GM21737 (cell line): Measurements from ENCODE around the gene HSPA14.
"Not testable (repeated sequence)": the region's sequence is repeated elsewhere in the genome, so short reads cannot be mapped to it uniquely, and the experiment has no call there.

Experiments
- ATAC-seq: cut with Tn5 transposase; IDR thresholded peaks from one replicate; pipeline ENCODE4 v1.9.1; 2021; ENCODE audit warnings: mild to moderate bottlenecking, moderate library complexity; ENCODE audit not compliant: unreplicated experiment

HSPA14 gene, protein sequence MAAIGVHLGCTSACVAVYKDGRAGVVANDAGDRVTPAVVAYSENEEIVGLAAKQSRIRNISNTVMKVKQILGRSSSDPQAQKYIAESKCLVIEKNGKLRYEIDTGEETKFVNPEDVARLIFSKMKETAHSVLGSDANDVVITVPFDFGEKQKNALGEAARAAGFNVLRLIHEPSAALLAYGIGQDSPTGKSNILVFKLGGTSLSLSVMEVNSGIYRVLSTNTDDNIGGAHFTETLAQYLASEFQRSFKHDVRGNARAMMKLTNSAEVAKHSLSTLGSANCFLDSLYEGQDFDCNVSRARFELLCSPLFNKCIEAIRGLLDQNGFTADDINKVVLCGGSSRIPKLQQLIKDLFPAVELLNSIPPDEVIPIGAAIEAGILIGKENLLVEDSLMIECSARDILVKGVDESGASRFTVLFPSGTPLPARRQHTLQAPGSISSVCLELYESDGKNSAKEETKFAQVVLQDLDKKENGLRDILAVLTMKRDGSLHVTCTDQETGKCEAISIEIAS

DNA sequence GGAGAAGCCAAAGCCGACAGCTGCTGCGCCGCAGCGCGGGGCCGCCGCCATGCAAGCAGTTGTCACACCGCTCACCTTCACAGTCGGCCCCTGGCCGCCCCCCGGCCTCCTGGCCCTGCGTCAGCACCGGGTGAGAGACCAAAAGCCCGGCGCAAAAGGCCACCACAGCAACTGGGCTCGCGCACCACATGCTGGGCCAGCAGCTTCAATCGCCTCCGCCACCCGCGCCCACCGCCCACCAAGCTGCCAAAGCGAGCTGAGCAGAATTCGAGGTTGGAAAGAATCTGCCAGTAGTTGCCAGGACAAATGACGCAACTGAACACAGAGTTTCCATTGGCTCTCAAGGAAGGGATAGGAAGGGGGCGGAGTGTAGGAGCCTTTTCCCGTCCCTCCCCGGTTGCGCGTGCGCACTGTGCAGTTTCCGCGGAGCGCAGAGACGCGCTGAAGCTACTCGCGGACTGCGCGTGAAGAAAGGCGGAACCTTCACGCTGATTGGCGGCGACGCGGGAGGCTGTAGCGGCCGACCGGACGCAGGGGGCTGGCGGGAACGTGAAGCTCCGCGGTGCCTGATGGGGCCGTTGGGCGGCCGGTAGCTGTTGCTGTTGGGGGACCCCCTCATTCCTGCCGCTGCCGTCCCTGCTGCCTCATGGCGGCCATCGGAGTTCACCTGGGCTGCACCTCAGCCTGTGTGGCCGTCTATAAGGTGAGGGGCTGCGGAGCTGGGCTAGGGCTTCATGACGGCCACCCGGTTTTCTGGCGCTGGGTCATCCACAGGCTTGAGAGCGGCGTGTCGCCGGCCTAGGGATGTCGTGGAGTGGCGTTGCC is at the start of gene HSPA14, which contains the start of the genes CDNF and MSANTD7:
Gene HSPA14 (plus strand): TSS at position 550 of the 825 bp plus-strand sequence. CDS start 97 bp downstream, at position 647.
Gene CDNF (minus strand): TSS at position 281 of the 825 bp plus-strand sequence. CDS start 91 bp downstream, at position 190.
Gene MSANTD7 (plus strand): TSS at position 550 of the 825 bp plus-strand sequence. CDS start 3,979 bp downstream, outside the sequence.
- ATAC-seq, result peak; percentile 89

DNA sequence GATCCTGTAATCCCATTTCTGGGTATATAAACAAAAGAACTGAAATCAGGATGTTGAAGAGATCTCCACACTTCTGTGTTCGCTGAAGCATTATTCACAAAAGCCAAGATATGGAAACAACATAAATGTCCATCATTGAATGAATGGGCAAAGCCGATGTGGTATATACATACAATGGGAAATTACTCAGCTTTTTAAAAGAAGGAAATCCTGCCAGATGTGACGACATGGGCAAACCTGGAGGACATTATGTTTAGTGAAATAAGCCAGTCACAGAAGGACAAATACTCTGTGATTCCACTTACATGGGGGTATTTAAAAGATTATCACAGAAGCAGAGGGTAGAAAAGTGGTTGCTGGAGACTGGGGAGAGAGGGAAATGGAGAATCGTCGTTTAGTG is 39.5 kb upstream of the HSPA14 start:
- no peak for ATAC-seq

DNA sequence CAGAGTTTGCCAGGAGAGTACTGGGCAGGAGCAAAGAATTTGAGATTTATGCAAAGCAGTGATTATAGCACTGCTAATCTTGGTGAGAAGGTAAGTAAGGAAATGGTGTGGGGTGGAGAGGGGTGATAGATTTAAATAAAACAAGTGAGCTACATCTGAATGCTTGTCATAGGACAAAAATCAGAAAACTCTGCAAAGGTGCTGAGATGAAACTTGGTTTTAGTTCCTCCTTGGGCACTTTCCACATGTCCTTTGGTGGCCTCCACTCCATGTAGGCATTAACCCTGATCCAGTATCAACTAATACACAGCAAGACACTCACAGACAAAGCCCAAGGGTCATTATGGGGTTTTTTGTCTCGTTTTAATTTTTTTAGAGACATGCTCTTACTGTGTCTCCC is 37.7 kb upstream of the HSPA14 start:
- no peak for ATAC-seq

DNA sequence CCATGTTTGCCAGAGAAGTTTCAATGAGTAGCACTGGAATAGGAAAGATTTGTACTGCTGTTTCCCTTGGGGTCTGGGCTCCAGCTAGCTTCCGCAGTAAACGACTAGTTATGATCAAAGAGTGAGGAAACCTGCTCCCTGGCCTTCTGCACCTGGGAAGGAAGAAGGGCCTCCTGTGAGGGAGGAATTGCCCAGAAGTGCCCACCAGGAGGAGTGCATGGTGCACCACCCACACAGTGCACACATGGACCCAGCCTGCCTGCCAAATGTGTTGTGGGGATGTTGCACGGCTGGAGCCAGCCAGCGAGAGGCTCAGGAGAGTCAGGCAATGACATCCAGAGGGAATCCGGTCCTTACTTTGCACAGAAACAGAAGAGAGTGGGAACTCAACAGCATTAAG is 36.4 kb upstream of the HSPA14 start:
- no peak for ATAC-seq

DNA sequence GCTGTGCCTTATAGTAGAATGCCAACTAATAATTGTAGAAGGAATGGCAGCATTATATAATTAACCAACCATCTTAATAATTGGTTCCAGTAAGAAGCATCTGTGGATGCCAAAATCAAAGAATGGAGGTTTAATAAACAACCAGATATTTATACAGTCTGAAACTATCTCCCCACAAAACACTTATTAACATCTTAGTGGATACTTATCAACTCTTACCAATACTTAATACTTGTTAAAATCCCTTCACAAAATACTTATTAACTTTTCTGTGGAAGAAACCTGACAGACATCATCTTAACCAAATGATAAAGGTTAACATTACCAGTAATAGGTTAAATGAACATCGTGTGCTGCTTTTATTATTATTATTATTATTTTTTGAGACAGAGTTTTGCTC is 34.3 kb upstream of the HSPA14 start:
- no peak for ATAC-seq

DNA sequence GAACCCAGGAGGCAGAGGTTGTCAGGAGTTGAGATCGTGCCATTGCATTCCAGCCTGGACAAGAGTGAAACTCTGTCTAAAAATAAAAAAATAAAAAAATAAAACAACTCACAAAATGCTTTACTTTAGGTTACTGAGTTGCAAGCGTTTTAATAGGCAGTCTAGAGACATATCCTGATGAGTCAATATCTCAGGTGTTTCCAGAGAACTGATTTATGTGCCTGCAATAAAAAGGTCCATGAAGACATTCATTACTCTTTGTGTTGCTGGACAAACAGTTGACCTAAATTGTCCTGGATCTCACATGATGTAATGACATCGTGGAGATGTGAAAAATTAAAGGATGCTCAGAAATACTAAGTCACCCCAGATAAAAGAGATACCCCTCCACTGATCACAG is 31.8 kb upstream of the HSPA14 start:
- no peak for ATAC-seq

DNA sequence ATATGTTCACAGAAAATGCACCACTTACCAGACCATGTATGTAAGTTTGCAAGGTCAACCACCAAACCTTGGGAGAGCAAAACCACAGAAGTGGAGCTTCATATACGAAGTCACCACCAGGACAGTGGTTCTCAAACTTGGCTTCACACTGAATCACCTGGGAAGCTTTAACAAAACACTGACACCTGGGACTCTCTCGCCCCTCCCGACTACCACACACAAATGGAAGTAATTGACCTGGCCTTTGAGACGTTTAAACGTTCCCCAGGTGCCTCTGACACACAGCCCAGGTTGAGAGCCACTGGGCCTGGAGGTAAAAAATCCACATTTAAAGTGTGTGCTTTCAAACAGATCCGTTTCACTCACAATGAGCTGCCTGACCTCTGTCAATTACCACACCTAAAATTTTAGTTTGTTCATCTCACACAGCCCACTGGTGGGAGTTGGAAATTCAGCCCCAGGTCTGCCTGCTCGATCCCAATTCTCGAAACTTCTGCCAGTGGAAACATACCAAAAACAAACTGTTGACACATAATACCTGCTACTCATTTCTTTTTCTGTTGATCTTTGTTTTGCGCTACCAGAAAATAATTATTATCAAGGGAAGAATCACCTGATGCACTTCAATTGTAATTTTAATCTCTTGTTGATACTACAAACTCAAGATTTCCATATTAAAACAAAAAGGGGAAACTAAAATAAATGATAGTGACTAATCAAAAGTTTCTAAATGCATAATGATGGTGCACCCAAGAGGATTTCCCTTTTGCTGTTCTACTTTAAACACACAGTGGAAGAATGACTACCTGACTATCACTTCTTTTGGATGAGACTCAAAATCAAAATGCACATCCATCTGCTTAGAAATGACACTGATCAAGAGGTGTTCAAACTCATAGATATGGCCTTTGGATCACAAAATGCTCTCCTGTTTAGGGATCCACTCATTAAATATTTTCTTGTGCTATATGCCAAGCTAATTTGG is 26.8 kb upstream of the HSPA14 start:
- ATAC-seq, result no peak

DNA sequence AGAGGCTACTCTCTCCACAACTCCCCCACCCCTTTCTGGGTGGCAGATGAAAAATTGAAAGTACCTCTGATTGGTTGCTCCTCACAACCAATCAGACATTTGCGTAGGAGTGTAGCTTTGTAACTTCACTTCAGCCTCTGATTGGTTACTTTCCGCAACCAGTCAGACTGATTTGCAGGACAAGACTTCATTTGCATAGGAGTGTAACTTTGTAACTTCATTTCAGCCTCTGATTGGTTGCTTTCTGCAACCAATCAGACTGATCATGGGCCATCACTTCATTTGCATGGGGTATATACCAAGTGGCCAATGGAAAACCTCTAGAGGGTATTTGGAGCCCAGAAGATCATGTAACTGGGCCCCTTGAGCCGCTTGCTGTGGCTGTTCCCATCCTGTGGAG is 25.8 kb upstream of the HSPA14 start:
- ATAC-seq, result no peak

DNA sequence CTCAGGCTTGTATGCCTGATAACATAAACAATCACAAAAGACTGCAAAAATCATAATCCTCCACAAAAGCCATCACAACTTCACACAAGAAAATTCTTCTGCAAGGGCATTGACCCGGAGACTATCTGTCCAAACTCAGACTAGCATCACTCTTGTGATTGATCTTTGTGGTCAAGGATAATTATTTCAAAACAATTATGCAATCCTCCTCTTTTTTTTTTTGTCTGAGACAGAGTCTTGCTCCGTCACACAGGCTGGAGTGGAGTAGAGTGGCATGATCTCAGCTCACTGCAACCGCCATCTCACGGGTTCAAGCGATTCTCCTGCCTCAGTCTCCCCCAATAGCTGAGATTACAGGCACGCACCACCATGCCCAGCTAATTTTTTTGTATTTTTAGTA is 22.4 kb upstream of the HSPA14 start:
- ATAC-seq, result no peak

DNA sequence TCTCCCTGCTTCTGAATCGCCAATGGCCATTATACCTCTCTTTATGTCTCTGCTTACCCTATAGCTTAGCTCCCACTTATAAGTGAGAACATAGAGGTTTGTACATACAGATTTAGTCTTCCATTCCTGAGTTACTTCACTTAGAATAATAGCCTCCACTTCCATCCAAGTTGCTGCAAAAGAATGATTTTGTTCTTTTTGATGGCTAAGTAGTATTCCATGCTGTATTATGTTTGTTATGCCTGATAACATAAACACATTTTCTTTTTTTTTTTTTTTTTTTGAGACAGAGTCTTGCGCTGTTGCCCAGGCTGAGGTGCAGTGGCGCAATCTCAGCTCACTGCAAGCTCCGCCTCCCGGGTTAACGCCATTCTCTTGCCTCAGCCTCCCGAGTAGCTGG is 21.4 kb upstream of the HSPA14 start:
- not testable (repeated sequence) for ATAC-seq

DNA sequence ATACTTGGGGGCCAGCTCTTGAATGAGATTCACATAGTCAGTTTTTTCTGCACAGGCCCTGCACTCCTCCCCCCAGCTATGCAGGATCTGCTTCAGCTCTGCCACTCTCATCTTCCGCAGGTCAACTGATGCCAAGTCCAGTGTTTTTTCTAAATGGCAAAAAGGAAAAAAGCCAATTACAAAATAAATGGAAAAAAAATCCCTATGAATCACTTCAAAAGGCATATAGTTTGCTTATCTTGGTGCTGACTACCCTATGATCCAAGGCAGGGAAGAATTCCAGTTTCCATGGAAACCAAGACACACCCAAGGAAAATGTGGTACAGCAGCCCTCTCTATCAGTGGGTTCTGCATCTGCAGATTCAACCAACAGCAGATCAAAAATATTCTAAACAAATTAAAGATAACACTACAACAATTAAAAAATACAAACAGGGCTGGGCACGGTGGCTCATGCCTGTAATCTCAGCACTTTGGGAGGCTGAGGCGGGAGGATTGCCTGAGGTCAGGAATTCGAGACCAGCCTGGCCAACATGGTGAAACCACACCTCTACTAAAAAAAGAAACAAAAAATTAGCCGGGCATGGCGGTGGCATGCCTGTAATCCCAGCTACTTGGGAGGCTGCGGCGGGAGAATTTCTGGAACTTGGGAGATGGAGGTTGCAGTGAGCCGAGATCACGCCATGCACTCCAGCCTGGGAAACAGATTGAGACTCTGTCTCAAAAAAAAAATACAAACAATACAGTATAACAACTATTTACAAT is 17.9 kb upstream of the HSPA14 start:
- no peak for ATAC-seq

DNA sequence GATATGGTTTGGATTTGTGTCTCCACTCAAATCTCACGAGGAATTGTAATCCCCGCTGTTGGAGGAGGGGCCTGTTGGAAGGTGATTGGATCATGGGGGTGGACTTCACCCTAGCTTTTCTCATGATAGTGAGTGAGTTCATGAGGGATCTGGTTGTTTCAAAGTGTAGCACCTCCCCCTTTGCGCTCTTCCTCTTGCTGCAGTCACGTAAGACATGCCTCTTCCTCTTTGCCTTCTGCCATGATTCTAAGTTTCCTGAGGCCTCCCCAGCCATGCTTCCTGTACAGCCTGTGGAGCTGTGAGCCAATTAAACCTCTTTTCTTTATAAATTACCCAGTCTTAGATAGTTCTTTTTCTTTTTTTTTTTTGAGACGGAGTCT is 17.3 kb upstream of the HSPA14 start:
- ATAC-seq, result no peak

DNA sequence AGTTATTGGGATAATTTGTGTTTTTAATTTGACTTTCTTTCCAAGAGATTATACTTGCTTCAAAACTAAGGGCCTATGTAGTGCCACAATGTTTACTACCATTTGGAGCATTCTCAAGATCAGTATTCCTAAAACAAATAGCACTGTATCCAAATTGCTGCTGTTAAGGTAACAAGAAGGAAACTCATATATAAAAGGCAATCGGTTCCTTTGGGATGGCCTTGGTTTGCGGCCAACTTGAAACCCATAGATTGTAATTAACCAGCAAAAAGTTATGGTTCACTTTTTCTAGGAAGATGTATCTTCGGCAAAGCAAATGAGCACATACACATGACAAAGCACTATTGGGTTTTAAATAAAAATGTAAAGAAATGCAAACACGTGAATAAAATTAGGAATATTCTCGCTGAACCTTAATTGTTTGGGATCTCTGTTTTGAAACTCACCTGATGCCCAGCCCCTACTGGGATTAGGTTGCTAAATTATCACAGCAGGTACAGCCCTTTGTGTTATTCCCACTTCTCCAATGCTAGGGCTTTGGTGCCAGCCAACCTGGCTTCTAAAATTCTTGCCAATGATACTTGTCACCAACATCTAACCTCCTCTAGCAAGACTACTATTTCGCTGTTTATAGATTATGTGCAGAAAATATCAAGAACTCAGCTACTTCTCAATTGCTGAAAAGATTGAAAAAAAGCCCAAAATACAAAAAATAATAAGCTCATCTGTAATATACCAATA is 16.3 kb upstream of the HSPA14 start:
- no peak for ATAC-seq

DNA sequence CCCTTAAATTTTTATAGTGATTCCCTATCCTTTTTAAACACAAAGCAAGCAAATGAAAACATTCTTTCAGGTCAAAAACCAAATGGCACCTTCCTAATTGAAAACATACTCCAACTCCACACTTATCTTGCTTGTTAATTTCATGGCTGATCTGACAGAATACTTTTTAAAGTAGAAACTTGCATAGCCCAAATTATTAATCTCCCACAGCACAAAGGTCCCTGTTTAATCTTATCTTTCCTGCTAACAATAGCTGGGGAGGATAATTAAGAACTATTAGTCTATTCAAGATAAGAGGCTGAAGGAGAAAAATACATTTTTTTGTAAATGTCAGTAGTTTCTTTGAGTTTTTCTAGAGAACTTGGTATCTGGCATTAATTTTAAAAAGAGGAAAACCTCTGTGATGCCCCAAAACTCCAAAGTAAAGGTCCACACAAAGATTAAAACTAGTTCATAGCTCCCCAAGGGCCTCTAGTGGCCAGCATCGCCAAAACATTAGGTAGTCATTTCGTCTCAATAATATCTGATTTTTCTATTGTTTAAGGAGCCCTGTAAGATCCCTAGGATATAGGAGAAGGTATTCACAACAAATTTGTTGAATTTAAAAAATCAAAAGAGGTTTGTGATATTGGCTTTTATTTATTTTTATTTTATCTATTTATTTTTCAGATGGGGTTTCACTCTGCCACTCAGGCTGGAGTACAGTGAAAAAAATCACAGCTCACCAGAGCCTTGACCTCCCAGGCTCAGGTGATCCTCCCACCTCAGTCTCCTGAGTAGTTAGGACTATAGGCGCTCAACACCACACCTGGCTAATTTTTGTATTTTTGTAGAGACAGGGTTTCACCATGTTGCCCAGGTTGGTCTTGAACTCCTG is 15.0 kb upstream of the HSPA14 start:
- no peak for ATAC-seq

DNA sequence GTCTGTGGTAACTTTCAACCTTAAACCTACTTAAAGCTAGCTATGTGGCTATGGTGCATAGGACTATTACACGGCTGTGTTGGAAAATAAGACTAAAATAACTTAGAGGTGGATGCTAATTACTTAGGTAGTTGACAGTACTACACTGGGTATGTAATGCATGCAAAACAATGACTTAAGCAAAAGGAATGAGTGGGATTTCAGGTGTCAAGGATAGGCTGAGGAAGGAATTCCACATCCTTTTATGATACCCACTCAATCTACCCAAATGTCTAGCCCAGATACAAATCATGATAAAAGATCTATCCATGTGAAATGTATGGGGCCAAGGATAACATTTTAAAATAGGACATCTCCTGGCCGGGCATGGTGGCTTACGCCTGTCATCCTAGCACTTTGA is 14.1 kb upstream of the HSPA14 start:
- ATAC-seq, result no peak

DNA sequence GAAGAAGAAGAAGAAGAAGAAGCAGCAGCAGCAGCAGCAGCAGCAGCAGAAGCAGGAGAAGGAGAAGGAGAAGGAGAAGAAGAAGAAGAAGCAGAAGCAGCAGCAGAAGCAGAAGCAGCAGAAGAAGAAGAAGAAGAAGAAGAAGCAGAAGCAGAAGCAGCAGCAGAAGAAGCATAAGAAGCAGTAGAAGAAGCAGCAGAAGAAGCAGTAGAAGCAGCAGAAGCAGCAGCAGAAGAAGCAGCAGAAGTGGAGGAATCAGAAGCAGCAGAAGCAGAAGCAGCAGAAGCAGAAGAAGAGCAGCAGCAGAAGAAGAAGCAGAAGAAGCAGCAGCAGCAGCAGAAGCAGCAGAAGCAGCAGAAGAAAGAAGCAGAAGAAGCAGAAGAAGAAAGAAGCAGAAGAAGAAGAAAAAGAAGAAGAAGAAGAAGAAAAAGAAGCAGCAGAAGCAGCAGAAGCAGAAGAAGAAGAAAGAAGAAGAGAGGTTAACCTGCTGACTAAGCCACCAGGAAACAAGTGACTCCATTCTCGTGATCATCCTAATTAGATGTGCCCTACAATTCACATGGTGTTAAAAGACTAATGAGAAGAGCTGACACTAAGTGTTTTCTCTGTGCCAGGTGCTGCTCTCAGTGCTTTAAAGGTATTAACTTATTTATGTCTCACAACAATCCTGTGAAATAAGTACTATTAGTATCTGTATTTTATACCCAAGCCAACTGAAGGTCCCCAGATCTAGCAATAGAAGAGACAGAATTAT is 11.9 kb upstream of the HSPA14 start:
- ATAC-seq, result no peak

DNA sequence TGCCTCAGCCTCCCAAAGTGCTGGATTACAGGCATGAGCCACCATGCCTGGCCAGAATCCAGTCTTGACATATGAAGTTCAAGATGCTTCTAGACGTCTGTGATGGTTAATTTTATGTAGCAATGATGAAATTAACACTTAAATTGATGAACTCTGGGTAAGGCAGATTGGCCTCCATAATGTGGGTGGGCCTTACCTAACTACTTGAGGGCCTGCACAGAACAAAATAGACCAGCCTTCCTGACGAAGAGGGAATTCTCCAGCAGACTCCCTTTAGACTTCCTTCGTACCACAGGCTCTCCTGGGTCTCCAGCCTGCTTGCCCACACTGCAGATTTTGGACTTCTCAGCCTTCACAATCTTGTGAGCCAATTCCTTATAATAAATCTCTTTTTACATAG is 5.0 kb upstream of the HSPA14 start:
- no peak for ATAC-seq
